WTC11 (cell line): Measurements from ENCODE around the gene PLD1. TPM values are rescaled to one million over a fixed set of nuclear protein-coding genes. Genes with fewer than 3 reads are reported as not detected.
A peak's percentile ranks its signal among the peaks of the same experiment; 100 is the strongest.

ENCODE experiments used
- ATAC-seq: fragments of 200-7000 bp; cut with Tn5 transposase; 2 replicates; pipeline ENCODE4 v1.10.0; 2021; ENCODE audit warnings: mild to moderate bottlenecking, moderate library complexity
- CTCF ChIA-PET: fragments of 300-600 bp; sonication (Branson Sonifier 250); formaldehyde crosslinking; loops from one replicate; lab custom pipeline; 2021; ENCODE audit warnings: antibody characterized with exemption; lab: Charles Lee
- POLR2A ChIA-PET: fragments of 350-600 bp; sonication (Branson Sonifier 250); formaldehyde crosslinking; loops from one replicate; lab custom pipeline; 2021; ENCODE audit warnings: antibody characterized with exemption; lab: Charles Lee
- DNase-seq: peaks from one replicate; pipeline ENCODE4 v3.0.0; 2021; ENCODE audit warnings: low spot score
- H3K27ac Mint-ChIP-seq: 2 replicates; pipeline ENCODE4 v1.8.0; 2021; ENCODE audit warnings: mixed read lengths
- H3K27me3 Mint-ChIP-seq: 2 replicates; pipeline ENCODE4 v1.8.0; 2021; ENCODE audit warnings: low read depth, mild to moderate bottlenecking, moderate library complexity, mixed read lengths
- H3K36me3 Mint-ChIP-seq: 2 replicates; pipeline ENCODE4 v1.8.0; 2021; ENCODE audit warnings: mixed read lengths
- H3K4me1 Mint-ChIP-seq: 2 replicates; pipeline ENCODE4 v1.8.0; 2022; ENCODE audit warnings: mixed read lengths
- H3K4me3 Mint-ChIP-seq: 2 replicates; pipeline ENCODE4 v1.8.0; 2021; ENCODE audit warnings: mild to moderate bottlenecking, moderate library complexity, mixed read lengths
- H3K9me3 Mint-ChIP-seq: 2 replicates; pipeline ENCODE4 v1.8.0; 2021; ENCODE audit warnings: mixed read lengths
- CBFB ChIP-seq: sonication (generic); formaldehyde crosslinking; IDR thresholded peaks from 2 replicates; pipeline ENCODE4 v1.8.1; 2022; ENCODE audit warnings: mild to moderate bottlenecking, low read depth, missing genetic modification reagents
- ELF4 ChIP-seq: sonication (generic); formaldehyde crosslinking; IDR thresholded peaks from 2 replicates; pipeline ENCODE4 v1.8.1; 2022; ENCODE audit warnings: low read depth, mild to moderate bottlenecking, moderate library complexity, missing genetic modification reagents
- GRHL2 ChIP-seq: fragments of 250-450 bp; sonication (Bioruptor Pico); IDR thresholded peaks from 2 replicates; pipeline ENCODE4 v1.8.0; 2022; ENCODE audit warnings: mild to moderate bottlenecking, moderate library complexity; ENCODE audit not compliant: insufficient replicate concordance, severe bottlenecking
- KAT7 ChIP-seq: sonication (generic); formaldehyde crosslinking; IDR thresholded peaks from 2 replicates; pipeline ENCODE4 v1.8.1; 2023; ENCODE audit warnings: missing genetic modification reagents, mild to moderate bottlenecking, borderline replicate concordance
- SOX15 ChIP-seq: fragments of 250-450 bp; sonication (Bioruptor Pico); IDR thresholded peaks from 2 replicates; pipeline ENCODE4 v1.9.0; 2021; ENCODE audit warnings: mild to moderate bottlenecking
- SP1 ChIP-seq: sonication (generic); formaldehyde crosslinking; conservative IDR thresholded peaks from 2 replicates; pipeline ENCODE4 v1.8.1; 2022; ENCODE audit warnings: missing genetic modification reagents
- TP53 ChIP-seq: sonication (generic); formaldehyde crosslinking; IDR thresholded peaks from 2 replicates; pipeline ENCODE4 v1.8.1; 2023; ENCODE audit warnings: mild to moderate bottlenecking, missing genetic modification reagents
- ZNF317 ChIP-seq: sonication (generic); formaldehyde crosslinking; IDR thresholded peaks from 2 replicates; pipeline ENCODE4 v1.8.1; 2023; ENCODE audit warnings: low read depth, mild to moderate bottlenecking, moderate library complexity, missing genetic modification reagents, borderline replicate concordance
- ZNF416 ChIP-seq: fragments of 250-450 bp; sonication (Bioruptor Pico); IDR thresholded peaks from 2 replicates; pipeline ENCODE4 v1.9.0; 2021; ENCODE audit warnings: mild to moderate bottlenecking, inconsistent platforms
- ZNF423 ChIP-seq: fragments of 250-450 bp; sonication (Bioruptor Pico); IDR thresholded peaks from 2 replicates; pipeline ENCODE4 v2.1.2; 2022; ENCODE audit warnings: mild to moderate bottlenecking, moderate library complexity
- total RNA-seq: library from RNA; stranded (reverse); gene quantifications from 3 replicates; pipeline ENCODE4 v1.2.3, GENCODE V29; 2021
- TF ChIP-seq, protein P1 (sequence below): sonication (generic); formaldehyde crosslinking; IDR thresholded peaks from 2 replicates; pipeline ENCODE4 v1.8.0; 2023; ENCODE audit warnings: missing genetic modification reagents, mild to moderate bottlenecking, borderline replicate concordance
- TF ChIP-seq, protein P2 (sequence below): sonication (generic); formaldehyde crosslinking; IDR thresholded peaks from 2 replicates; pipeline ENCODE4 v1.8.1; 2023; ENCODE audit warnings: mild to moderate bottlenecking, missing genetic modification reagents, borderline replicate concordance
- TF ChIP-seq, protein P3 (sequence below): fragments of 250-450 bp; sonication (Bioruptor Pico); IDR thresholded peaks from 2 replicates; pipeline ENCODE4 v1.9.0; 2021; ENCODE audit warnings: mild to moderate bottlenecking
- TF ChIP-seq, protein P4 (sequence below): sonication (generic); formaldehyde crosslinking; IDR thresholded peaks from 2 replicates; pipeline ENCODE4 v1.8.0; 2022; ENCODE audit warnings: mild to moderate bottlenecking, missing genetic modification reagents
- TF ChIP-seq, protein P5 (sequence below): sonication (generic); formaldehyde crosslinking; conservative IDR thresholded peaks from 2 replicates; pipeline ENCODE4 v1.8.1; 2023; ENCODE audit warnings: mild to moderate bottlenecking, low read depth, missing genetic modification reagents, moderate library complexity
- TF ChIP-seq, protein P6 (sequence below): fragments of 250-450 bp; sonication (Bioruptor Pico); IDR thresholded peaks from 2 replicates; pipeline ENCODE4 v1.9.0; 2021; ENCODE audit warnings: moderate library complexity, mild to moderate bottlenecking, inconsistent platforms, borderline replicate concordance
- TF ChIP-seq, protein P7 (sequence below): sonication (generic); formaldehyde crosslinking; IDR thresholded peaks from 2 replicates; pipeline ENCODE4 v1.8.0; 2022; ENCODE audit warnings: mild to moderate bottlenecking, missing genetic modification reagents
- TF ChIP-seq, protein P8 (sequence below): fragments of 250-450 bp; sonication (Bioruptor Pico); IDR thresholded peaks from 2 replicates; pipeline ENCODE4 v1.9.0; 2021; ENCODE audit warnings: mild to moderate bottlenecking

PLD1 gene
- total RNA-seq, 1 experiment from 2014 or later, result 4.0 TPM

DNA sequence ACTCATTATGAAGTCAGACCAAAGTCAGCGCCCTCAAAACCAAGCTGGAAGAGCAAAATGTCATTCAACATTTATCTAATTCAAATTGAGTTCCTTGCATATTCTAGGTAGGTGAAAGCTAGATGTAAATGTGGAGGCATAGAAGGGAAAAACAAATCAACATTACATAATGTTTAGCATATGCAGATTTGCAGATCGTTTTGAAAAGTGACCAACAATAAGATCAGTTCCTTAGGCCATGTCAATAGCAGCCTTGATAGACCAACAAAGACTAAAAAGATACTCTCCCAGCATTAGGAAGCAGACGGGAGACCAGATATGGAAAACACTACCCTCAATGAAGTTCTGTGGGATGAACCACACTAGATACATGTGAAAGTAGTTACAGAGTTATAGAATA lies 83.0 kb downstream of the PLD1 start (continued):
- TF ChIP-seq, protein P1, sequence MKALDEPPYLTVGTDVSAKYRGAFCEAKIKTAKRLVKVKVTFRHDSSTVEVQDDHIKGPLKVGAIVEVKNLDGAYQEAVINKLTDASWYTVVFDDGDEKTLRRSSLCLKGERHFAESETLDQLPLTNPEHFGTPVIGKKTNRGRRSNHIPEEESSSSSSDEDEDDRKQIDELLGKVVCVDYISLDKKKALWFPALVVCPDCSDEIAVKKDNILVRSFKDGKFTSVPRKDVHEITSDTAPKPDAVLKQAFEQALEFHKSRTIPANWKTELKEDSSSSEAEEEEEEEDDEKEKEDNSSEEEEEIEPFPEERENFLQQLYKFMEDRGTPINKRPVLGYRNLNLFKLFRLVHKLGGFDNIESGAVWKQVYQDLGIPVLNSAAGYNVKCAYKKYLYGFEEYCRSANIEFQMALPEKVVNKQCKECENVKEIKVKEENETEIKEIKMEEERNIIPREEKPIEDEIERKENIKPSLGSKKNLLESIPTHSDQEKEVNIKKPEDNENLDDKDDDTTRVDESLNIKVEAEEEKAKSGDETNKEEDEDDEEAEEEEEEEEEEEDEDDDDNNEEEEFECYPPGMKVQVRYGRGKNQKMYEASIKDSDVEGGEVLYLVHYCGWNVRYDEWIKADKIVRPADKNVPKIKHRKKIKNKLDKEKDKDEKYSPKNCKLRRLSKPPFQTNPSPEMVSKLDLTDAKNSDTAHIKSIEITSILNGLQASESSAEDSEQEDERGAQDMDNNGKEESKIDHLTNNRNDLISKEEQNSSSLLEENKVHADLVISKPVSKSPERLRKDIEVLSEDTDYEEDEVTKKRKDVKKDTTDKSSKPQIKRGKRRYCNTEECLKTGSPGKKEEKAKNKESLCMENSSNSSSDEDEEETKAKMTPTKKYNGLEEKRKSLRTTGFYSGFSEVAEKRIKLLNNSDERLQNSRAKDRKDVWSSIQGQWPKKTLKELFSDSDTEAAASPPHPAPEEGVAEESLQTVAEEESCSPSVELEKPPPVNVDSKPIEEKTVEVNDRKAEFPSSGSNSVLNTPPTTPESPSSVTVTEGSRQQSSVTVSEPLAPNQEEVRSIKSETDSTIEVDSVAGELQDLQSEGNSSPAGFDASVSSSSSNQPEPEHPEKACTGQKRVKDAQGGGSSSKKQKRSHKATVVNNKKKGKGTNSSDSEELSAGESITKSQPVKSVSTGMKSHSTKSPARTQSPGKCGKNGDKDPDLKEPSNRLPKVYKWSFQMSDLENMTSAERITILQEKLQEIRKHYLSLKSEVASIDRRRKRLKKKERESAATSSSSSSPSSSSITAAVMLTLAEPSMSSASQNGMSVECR (CRISPR knock-in tag), result no peak
- TF ChIP-seq GRHL2 (CRISPR knock-in tag) (no peak), ELF4 (CRISPR knock-in tag) (no peak), ZNF317 (CRISPR knock-in tag) (no peak), TP53 (CRISPR knock-in tag) (no peak)
- TF ChIP-seq, protein P2, sequence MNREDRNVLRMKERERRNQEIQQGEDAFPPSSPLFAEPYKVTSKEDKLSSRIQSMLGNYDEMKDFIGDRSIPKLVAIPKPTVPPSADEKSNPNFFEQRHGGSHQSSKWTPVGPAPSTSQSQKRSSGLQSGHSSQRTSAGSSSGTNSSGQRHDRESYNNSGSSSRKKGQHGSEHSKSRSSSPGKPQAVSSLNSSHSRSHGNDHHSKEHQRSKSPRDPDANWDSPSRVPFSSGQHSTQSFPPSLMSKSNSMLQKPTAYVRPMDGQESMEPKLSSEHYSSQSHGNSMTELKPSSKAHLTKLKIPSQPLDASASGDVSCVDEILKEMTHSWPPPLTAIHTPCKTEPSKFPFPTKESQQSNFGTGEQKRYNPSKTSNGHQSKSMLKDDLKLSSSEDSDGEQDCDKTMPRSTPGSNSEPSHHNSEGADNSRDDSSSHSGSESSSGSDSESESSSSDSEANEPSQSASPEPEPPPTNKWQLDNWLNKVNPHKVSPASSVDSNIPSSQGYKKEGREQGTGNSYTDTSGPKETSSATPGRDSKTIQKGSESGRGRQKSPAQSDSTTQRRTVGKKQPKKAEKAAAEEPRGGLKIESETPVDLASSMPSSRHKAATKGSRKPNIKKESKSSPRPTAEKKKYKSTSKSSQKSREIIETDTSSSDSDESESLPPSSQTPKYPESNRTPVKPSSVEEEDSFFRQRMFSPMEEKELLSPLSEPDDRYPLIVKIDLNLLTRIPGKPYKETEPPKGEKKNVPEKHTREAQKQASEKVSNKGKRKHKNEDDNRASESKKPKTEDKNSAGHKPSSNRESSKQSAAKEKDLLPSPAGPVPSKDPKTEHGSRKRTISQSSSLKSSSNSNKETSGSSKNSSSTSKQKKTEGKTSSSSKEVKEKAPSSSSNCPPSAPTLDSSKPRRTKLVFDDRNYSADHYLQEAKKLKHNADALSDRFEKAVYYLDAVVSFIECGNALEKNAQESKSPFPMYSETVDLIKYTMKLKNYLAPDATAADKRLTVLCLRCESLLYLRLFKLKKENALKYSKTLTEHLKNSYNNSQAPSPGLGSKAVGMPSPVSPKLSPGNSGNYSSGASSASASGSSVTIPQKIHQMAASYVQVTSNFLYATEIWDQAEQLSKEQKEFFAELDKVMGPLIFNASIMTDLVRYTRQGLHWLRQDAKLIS (CRISPR knock-in tag), result no peak
- TF ChIP-seq, protein P3, sequence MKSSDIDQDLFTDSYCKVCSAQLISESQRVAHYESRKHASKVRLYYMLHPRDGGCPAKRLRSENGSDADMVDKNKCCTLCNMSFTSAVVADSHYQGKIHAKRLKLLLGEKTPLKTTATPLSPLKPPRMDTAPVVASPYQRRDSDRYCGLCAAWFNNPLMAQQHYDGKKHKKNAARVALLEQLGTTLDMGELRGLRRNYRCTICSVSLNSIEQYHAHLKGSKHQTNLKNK (CRISPR knock-in tag), result no peak
- TF ChIP-seq, protein P4, sequence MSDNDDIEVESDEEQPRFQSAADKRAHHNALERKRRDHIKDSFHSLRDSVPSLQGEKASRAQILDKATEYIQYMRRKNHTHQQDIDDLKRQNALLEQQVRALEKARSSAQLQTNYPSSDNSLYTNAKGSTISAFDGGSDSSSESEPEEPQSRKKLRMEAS, result no peak
- TF ChIP-seq, protein P5, sequence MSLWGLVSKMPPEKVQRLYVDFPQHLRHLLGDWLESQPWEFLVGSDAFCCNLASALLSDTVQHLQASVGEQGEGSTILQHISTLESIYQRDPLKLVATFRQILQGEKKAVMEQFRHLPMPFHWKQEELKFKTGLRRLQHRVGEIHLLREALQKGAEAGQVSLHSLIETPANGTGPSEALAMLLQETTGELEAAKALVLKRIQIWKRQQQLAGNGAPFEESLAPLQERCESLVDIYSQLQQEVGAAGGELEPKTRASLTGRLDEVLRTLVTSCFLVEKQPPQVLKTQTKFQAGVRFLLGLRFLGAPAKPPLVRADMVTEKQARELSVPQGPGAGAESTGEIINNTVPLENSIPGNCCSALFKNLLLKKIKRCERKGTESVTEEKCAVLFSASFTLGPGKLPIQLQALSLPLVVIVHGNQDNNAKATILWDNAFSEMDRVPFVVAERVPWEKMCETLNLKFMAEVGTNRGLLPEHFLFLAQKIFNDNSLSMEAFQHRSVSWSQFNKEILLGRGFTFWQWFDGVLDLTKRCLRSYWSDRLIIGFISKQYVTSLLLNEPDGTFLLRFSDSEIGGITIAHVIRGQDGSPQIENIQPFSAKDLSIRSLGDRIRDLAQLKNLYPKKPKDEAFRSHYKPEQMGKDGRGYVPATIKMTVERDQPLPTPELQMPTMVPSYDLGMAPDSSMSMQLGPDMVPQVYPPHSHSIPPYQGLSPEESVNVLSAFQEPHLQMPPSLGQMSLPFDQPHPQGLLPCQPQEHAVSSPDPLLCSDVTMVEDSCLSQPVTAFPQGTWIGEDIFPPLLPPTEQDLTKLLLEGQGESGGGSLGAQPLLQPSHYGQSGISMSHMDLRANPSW (CRISPR knock-in tag), result no peak

DNA sequence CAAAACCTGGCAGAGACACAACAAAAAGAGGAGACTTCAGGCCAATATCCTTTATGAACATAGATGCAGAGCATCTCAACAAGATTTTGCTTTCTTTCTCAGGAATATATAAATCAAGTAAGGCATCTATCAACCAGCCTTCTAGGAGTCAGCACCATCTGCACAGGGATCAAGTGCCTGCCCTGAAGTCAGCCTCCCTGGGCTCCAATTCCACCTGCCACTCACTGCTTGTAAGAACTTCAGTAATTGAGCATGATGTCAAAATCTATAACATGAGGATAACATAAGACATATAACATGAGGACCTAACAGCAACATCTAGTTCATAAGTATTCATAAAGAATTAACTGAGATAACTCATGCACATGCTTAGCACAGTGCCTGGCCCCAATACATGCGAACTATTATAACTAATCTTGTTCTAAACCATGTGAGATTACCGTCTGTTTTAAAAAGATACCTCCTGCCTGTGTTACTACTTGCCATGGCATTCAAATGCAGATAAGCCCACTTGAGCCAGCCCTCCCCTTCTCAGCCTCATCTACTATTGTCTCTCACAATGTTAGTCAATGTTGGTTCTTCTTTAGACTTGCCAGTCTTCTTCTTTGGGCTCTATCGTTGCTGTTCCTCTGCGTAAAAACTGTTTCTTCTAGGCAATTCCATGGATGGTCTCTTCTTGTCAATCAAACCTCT lies 91.6 kb downstream of the PLD1 start:
- peak overlapping the region; percentile 9; the same call in 1 of the 2 replicates for H3K4me3 Mint-ChIP-seq
- POLR2A ChIA-PET, result no interaction called here
- ATAC-seq, result peak; percentile 91
- peak; percentile 22 for DNase-seq
- CTCF ChIA-PET, result interaction anchor here (0.9 kb wide), 1 partner anchor 54 kb away, joined by 3 read pairs; no protein-coding TSS in a partner anchor
- H3K27me3 Mint-ChIP-seq, result no peaks in the 10 kb centered on the region
- peaks cover 32% of the 10 kb centered on the region for H3K9me3 Mint-ChIP-seq
- H3K27ac Mint-ChIP-seq, result peak overlapping the region; percentile 15; the same call in 1 of the 2 replicates
- peaks cover 36% of the 10 kb centered on the region for H3K4me1 Mint-ChIP-seq
- H3K36me3 Mint-ChIP-seq, result peaks cover 22% of the 10 kb centered on the region
- TF ChIP-seq SOX15 (CRISPR knock-in tag), result no peak
- TF ChIP-seq, protein P6, sequence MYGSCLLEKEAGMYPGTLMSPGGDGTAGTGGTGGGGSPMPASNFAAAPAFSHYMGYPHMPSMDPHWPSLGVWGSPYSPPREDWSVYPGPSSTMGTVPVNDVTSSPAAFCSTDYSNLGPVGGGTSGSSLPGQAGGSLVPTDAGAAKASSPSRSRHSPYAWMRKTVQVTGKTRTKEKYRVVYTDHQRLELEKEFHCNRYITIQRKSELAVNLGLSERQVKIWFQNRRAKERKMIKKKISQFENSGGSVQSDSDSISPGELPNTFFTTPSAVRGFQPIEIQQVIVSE (CRISPR knock-in tag), result no peak
- TF ChIP-seq, protein P7, sequence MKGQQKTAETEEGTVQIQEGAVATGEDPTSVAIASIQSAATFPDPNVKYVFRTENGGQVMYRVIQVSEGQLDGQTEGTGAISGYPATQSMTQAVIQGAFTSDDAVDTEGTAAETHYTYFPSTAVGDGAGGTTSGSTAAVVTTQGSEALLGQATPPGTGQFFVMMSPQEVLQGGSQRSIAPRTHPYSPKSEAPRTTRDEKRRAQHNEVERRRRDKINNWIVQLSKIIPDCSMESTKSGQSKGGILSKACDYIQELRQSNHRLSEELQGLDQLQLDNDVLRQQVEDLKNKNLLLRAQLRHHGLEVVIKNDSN (CRISPR knock-in tag), result no peak
- TF ChIP-seq, protein P8, sequence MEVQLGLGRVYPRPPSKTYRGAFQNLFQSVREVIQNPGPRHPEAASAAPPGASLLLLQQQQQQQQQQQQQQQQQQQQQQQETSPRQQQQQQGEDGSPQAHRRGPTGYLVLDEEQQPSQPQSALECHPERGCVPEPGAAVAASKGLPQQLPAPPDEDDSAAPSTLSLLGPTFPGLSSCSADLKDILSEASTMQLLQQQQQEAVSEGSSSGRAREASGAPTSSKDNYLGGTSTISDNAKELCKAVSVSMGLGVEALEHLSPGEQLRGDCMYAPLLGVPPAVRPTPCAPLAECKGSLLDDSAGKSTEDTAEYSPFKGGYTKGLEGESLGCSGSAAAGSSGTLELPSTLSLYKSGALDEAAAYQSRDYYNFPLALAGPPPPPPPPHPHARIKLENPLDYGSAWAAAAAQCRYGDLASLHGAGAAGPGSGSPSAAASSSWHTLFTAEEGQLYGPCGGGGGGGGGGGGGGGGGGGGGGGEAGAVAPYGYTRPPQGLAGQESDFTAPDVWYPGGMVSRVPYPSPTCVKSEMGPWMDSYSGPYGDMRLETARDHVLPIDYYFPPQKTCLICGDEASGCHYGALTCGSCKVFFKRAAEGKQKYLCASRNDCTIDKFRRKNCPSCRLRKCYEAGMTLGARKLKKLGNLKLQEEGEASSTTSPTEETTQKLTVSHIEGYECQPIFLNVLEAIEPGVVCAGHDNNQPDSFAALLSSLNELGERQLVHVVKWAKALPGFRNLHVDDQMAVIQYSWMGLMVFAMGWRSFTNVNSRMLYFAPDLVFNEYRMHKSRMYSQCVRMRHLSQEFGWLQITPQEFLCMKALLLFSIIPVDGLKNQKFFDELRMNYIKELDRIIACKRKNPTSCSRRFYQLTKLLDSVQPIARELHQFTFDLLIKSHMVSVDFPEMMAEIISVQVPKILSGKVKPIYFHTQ (CRISPR knock-in tag), result no peak
- TF ChIP-seq KAT7, result no peak
- TF ChIP-seq CBFB (CRISPR knock-in tag), result no peak
- TF ChIP-seq SP1 (CRISPR knock-in tag), result no peak
- no peak for TF ChIP-seq ZNF423 (CRISPR knock-in tag)
- TF ChIP-seq ZNF416 (CRISPR knock-in tag), result no peak
